GM19452 (cell line): Measurements from ENCODE around the gene CRYBG2.
"Not testable (repeated sequence)": the region's sequence is repeated elsewhere in the genome, so short reads cannot be mapped to it uniquely, and the experiment has no call there.

ENCODE experiments used
- ATAC-seq: cut with Tn5 transposase; IDR thresholded peaks from one replicate; pipeline ENCODE4 v1.9.1; 2021; ENCODE audit not compliant: unreplicated experiment

The CRYBG2 gene

GRCh38 chr1:26296340-26297056, 57.4 kb downstream of the CRYBG2 start:
- ATAC-seq, result no peak

GRCh38 chr1:26295194-26296138, 58.5 kb downstream of the CRYBG2 start:
- no peak for ATAC-seq

- no peak for ATAC-seq
Measured at GRCh38 chr1:26293911-26294463, 59.9 kb downstream of the CRYBG2 start.

GRCh38 chr1:26292735-26293134, 61.2 kb downstream of the CRYBG2 start:
- ATAC-seq, result not testable (repeated sequence)

GRCh38 chr1:26291939-26292338, 62.0 kb downstream of the CRYBG2 start:
- ATAC-seq, result no peak

- ATAC-seq, result no peak
Measured at GRCh38 chr1:26291433-26291832, 62.5 kb downstream of the CRYBG2 start.

GRCh38 chr1:26290882-26291261, 63.1 kb downstream of the CRYBG2 start:
- ATAC-seq, result no peak

GRCh38 chr1:26290122-26290881, 63.6 kb downstream of the CRYBG2 start:
- no peak for ATAC-seq

GRCh38 chr1:26289158-26290059, 64.5 kb downstream of the CRYBG2 start:
- ATAC-seq, result peak; percentile 27

- no peak for ATAC-seq
Measured at GRCh38 chr1:26288311-26288941, 65.5 kb downstream of the CRYBG2 start.

- no peak for ATAC-seq
Measured at GRCh38 chr1:26287811-26288210, 66.1 kb downstream of the CRYBG2 start.

- ATAC-seq, result peak; percentile 43
Measured at GRCh38 chr1:26287033-26287711, 66.8 kb downstream of the CRYBG2 start.

GRCh38 chr1:26286064-26286416, 67.9 kb downstream of the CRYBG2 start:
- no peak for ATAC-seq

GRCh38 chr1:26285366-26286063, 68.4 kb downstream of the CRYBG2 start:
- no peak for ATAC-seq

- no peak for ATAC-seq
Measured at GRCh38 chr1:26284597-26285347, 69.2 kb downstream of the CRYBG2 start.

GRCh38 chr1:26283871-26284596, 69.9 kb downstream of the CRYBG2 start:
- ATAC-seq, result no peak

- ATAC-seq, result no peak
Measured at GRCh38 chr1:26283279-26283853, 70.6 kb downstream of the CRYBG2 start.
